Activated naive CD4-positive, alpha-beta T cell treated with anti-CD3 and anti-CD28 coated beads, Interleukin-2, amount 10 ng/mL, durations not matched to agents 7 days and 5 days (primary cell): ENCODE results near the gene SPPL2B.

Source experiments
- CTCF ChIA-PET: fragments of 350-600 bp; sonication (Branson Sonifier 250); formaldehyde crosslinking; loops from one replicate; lab custom pipeline; 2021; ENCODE audit warnings: antibody characterized with exemption; lab: Charles Lee
- DNase-seq: peaks from one replicate; pipeline ENCODE4 v3.0.0-alpha.2; 2020
- H3K27ac Mint-ChIP-seq: one replicate; pipeline ENCODE4 v1.8.0; 2021; ENCODE audit warnings: mild to moderate bottlenecking, moderate library complexity, mixed read lengths
- H3K27me3 Mint-ChIP-seq: one replicate; pipeline ENCODE4 v1.8.0; 2021; ENCODE audit warnings: mild to moderate bottlenecking, mixed read lengths
- H3K36me3 Mint-ChIP-seq: one replicate; pipeline ENCODE4 v1.8.0; 2021; ENCODE audit warnings: mixed read lengths
- H3K4me1 Mint-ChIP-seq: one replicate; pipeline ENCODE4 v1.8.0; 2021; ENCODE audit warnings: mixed read lengths
- H3K4me3 Mint-ChIP-seq: one replicate; pipeline ENCODE4 v1.8.0; 2021; ENCODE audit warnings: mild to moderate bottlenecking, moderate library complexity, mixed read lengths
- H3K9me3 Mint-ChIP-seq: one replicate; pipeline ENCODE4 v1.8.0; 2021; ENCODE audit warnings: mixed read lengths

SPPL2B gene

DNA sequence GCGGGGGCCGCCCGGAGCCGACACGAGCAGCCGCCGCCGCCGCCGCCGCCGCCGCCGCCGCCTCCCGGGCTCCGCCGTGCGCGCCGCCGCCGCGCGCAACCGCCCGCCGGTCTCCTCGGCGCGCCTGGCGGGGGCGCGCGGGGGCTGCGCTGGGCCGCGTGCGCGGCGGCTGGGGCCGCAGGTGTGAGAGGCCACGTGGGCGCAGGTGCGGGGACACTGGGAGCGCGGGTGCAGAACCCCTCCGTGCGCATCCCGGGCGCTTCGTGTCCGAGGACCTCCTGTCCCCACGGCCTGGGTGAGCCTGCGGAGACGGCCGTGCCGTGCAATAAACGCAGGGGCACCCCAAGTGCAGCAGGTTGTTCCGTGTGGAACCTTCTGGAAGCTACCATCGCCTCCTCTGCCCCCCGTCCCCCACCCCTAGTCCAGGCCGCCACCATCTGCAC is 20.3 kb upstream of the SPPL2B start, which contains the start of gene LINGO3:
TSS of gene LINGO3 (minus strand) at position 41 of the 443 bp plus-strand sequence. CDS start 16,378 bp downstream, outside the sequence.
- Mint-ChIP-seq H3K27ac (no peak within 1 kb of the TSS), H3K9me3 (no peaks in the 10 kb centered on the region), H3K4me1 (peaks cover 3% of the 10 kb centered on the region), H3K4me3 (no peak within 1 kb of the TSS), H3K27me3 (peaks cover 97% of the 10 kb centered on the region), H3K36me3 (no peaks in the 10 kb centered on the region)
- CTCF ChIA-PET = no interaction called here
- DNase-seq = no peak

- peaks cover 94% of the 10 kb centered on the region for H3K27me3 Mint-ChIP-seq
- no peaks in the 10 kb centered on the region for H3K36me3 Mint-ChIP-seq
- no peak for DNase-seq
- H3K9me3 Mint-ChIP-seq = peaks cover 4% of the 10 kb centered on the region
- CTCF ChIA-PET = no interaction called here
- H3K27ac Mint-ChIP-seq = no peak overlapping the region
- H3K4me3 Mint-ChIP-seq = no peak overlapping the region
- peaks cover 3% of the 10 kb centered on the region for H3K4me1 Mint-ChIP-seq
Observed at GRCh38 chr19:2309734-2310362, 18.6 kb upstream of the SPPL2B start.

DNA sequence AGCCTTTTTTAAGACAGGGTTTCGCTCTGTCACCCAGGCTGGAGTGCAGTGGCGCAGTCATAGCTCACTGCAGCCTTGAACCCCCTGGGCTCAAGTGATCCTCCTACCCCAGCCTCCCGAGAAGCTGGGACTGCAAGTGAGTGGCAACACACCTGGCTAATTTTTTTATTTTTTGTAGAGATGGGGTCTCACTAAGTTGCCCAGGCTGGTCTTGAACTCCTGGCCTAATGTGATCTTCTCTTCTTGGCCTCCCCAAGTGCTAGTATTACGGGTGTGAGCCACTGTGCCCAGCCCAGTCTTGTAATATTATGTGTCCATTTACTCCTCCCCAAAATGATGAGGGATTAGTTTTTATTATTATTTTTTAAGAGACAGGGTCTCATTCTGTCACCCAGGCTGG is 17.4 kb upstream of the SPPL2B start:
- DNase-seq = no peak
- H3K4me1 Mint-ChIP-seq = peaks cover 4% of the 10 kb centered on the region
- H3K27ac Mint-ChIP-seq = no peak overlapping the region
- H3K27me3 Mint-ChIP-seq = peaks cover 94% of the 10 kb centered on the region
- H3K36me3 Mint-ChIP-seq = no peaks in the 10 kb centered on the region
- CTCF ChIA-PET = no interaction called here
- H3K4me3 Mint-ChIP-seq = no peak overlapping the region
- H3K9me3 Mint-ChIP-seq = peaks cover 13% of the 10 kb centered on the region

DNA sequence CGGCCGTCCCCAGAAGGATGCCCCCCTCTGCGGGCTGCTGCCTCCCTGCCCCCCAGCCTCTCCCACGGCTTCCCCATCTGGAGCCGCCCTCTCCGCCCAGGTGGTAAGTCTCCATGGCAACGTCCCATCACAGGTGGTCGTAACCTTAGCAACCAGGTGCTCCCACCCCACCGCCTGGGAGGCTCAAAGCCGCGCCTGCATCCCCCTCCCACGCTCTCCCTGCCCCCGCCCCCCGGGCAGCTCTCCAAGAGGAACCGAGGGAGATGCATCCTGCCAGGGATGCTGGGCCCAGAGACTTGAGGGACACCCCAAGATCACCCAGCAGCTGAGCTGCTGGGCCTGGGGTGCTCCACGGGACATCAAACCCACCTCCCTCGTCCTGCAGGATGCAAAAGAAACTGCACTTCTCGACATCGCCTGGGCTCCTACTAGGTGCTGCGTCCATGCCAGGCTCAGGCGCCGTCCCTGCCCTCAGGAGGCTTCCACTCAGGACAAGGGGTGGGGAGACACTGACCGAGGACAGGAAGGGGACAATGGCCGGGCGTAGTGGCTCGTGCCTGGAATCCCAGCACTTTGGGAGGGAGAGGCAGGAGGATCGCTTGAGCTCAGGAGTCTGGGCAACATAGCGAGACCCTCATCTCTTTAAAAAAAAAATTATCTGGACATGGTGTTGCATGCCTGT is 15.5 kb upstream of the SPPL2B start:
- no peak overlapping the region for H3K27ac Mint-ChIP-seq
- CTCF ChIA-PET = interaction anchor here (0.6 kb wide), 1 partner anchor 16 kb away, joined by 5 read pairs; no protein-coding TSS in a partner anchor
- H3K9me3 Mint-ChIP-seq = peaks cover 13% of the 10 kb centered on the region
- DNase-seq = no peak
- peaks cover 88% of the 10 kb centered on the region for H3K27me3 Mint-ChIP-seq
- H3K4me3 Mint-ChIP-seq = no peak overlapping the region
- peaks cover 4% of the 10 kb centered on the region for H3K4me1 Mint-ChIP-seq
- H3K36me3 Mint-ChIP-seq = no peaks in the 10 kb centered on the region

DNA sequence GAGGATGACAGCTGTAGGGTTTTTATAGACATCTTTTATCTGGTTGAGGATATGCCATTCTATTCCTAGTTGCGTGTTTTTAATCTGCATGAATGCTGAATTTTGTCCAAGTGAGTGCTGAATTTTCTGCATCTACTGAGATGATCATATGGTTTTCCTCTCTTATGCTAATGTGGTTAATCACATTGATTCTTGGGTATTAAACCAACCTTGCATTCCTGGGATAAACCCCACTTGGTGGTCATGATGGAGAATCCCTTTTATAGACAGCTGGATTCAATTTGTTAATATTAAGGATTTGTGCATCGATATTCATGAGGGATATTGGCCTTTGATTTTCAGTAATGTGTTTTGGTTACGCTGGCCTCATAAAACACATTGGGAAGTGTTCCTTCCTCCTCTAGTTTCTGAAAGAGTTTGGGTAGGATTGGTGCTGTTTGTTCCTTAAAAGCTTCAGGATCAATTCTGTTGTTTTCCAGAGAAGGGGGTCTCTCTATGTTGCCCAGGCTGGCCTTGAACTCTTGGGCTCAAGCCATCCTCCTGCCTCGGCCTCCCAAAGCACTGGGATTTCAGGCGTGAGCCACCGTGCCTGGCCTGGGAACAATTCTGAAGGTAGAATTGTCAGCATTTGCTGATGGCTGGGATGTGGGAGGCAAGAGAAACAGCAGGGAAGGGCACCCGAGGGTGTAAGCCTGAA is 13.2 kb upstream of the SPPL2B start:
- no peak overlapping the region for H3K27ac Mint-ChIP-seq
- CTCF ChIA-PET = interaction anchor here (0.7 to 1.6 kb wide), 3 partner anchors 41 to 80 kb away, joined by 3 to 6 read pairs (median 3); partner anchors contain the start of gene PLEKHJ1
- no peak for DNase-seq

GRCh38 chr19:2315818-2316353 is 12.6 kb upstream of the SPPL2B start:
- Mint-ChIP-seq H3K9me3 (peaks cover 13% of the 10 kb centered on the region), H3K36me3 (no peaks in the 10 kb centered on the region), H3K4me1 (peaks cover 2% of the 10 kb centered on the region), H3K27ac (no peak overlapping the region), H3K4me3 (no peak overlapping the region), H3K27me3 (peaks cover 59% of the 10 kb centered on the region)
- DNase-seq = peak; percentile 43
- CTCF ChIA-PET = interaction anchor here (0.7 to 1.6 kb wide), 5 partner anchors 29 to 81 kb away, joined by 3 to 6 read pairs (median 3); partner anchors contain the start of gene PLEKHJ1

More for the DNA sequence above, 13.2 kb upstream of the SPPL2B start:
- Mint-ChIP-seq H3K4me1 (peaks cover 2% of the 10 kb centered on the region), H3K9me3 (peaks cover 13% of the 10 kb centered on the region), H3K36me3 (no peaks in the 10 kb centered on the region), H3K27me3 (peaks cover 66% of the 10 kb centered on the region), H3K4me3 (no peak overlapping the region)

DNA sequence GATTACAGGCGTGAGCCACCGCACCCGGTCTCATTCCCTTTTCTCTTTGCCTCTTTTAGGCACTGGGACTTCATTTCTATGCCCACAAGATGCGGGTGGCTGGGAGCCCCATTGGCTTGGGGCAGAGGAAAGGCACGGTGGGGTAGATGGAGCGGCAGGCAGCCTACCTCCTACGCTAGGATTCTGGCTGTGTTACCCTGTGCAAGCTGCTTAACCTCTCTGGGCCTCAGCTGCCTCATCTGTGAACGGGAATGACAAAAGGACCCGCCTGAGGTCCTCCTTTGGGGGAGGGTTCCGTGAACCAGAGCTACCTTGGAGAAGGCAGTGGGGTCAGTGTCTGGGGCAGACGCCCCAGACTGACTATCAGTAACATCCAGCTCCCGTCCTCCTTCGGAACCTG is 11.2 kb upstream of the SPPL2B start:
- no peak overlapping the region for H3K4me3 Mint-ChIP-seq
- no peaks in the 10 kb centered on the region for H3K36me3 Mint-ChIP-seq
- H3K27ac Mint-ChIP-seq = no peak overlapping the region
- CTCF ChIA-PET = no interaction called here
- peaks cover 13% of the 10 kb centered on the region for H3K9me3 Mint-ChIP-seq
- no peak for DNase-seq
- peaks cover 47% of the 10 kb centered on the region for H3K27me3 Mint-ChIP-seq
- H3K4me1 Mint-ChIP-seq = peaks cover 2% of the 10 kb centered on the region

- H3K27me3 Mint-ChIP-seq = peaks cover 43% of the 10 kb centered on the region
- no peaks in the 10 kb centered on the region for H3K36me3 Mint-ChIP-seq
- H3K27ac Mint-ChIP-seq = no peak overlapping the region
- peaks cover 2% of the 10 kb centered on the region for H3K4me1 Mint-ChIP-seq
- CTCF ChIA-PET = no interaction called here
- peaks cover 13% of the 10 kb centered on the region for H3K9me3 Mint-ChIP-seq
- no peak for DNase-seq
- H3K4me3 Mint-ChIP-seq = no peak overlapping the region
Observed at GRCh38 chr19:2317756-2318155, 10.7 kb upstream of the SPPL2B start.

DNA sequence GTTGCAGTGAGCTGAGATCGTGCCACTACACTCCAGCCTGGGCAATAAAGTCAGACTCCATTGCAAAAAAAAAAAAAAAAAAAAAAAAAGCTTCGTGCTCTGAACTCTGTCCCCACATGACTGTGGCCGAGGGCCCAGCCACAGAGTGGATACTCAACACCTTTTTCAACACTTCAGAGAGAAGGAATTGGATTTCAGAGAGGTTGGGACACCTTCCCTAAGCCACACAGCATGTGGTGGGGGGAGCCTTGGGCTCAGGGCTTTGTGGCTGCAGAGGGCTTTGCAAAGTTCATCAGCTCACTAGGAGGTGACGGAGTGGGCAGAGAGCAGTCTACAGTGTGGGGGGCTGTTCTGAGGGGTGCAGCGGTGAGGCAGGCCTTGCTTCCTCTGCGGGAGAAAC is 9.6 kb upstream of the SPPL2B start:
- Mint-ChIP-seq H3K27ac (no peak overlapping the region), H3K27me3 (peaks cover 31% of the 10 kb centered on the region), H3K4me1 (peaks cover 2% of the 10 kb centered on the region), H3K36me3 (peaks cover 2% of the 10 kb centered on the region), H3K9me3 (peaks cover 12% of the 10 kb centered on the region), H3K4me3 (no peak overlapping the region)
- no peak for DNase-seq
- CTCF ChIA-PET = no interaction called here

GRCh38 chr19:2319551-2319950 is 8.9 kb upstream of the SPPL2B start:
- H3K27me3 Mint-ChIP-seq = peaks cover 27% of the 10 kb centered on the region
- H3K36me3 Mint-ChIP-seq = peaks cover 7% of the 10 kb centered on the region
- CTCF ChIA-PET = no interaction called here
- H3K4me3 Mint-ChIP-seq = no peak overlapping the region
- H3K27ac Mint-ChIP-seq = no peak overlapping the region
- no peak for DNase-seq
- peaks cover 4% of the 10 kb centered on the region for H3K4me1 Mint-ChIP-seq
- peaks cover 12% of the 10 kb centered on the region for H3K9me3 Mint-ChIP-seq

DNA sequence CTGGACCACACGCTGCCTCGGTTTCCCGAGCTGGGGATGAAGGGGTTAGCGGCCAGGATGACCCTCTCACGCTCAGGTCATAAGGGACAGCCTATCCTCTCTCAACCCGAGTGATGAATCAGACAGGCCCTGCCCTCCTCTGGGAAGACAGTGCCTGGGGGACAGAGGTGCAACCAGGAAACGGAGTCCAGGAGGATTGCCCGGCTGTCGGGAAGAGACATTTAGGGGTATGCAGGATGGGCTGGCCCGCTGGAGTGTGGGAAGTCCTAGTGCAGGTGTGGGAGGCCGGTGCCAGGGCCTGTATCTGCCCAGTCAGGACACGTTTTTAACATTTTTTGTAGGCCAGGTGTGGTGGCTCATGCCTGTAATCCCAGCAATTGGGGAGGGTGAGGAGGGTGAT is 8.4 kb upstream of the SPPL2B start:
- Mint-ChIP-seq H3K27ac (no peak overlapping the region), H3K36me3 (peaks cover 9% of the 10 kb centered on the region), H3K4me1 (peaks cover 5% of the 10 kb centered on the region), H3K4me3 (no peak overlapping the region), H3K9me3 (peaks cover 8% of the 10 kb centered on the region), H3K27me3 (peaks cover 22% of the 10 kb centered on the region)
- DNase-seq = no peak
- CTCF ChIA-PET = no interaction called here

GRCh38 chr19:2320939-2321338 is 7.5 kb upstream of the SPPL2B start:
- CTCF ChIA-PET = no interaction called here
- peaks cover 17% of the 10 kb centered on the region for H3K36me3 Mint-ChIP-seq
- H3K4me3 Mint-ChIP-seq = no peak overlapping the region
- no peak overlapping the region for H3K27ac Mint-ChIP-seq
- no peak for DNase-seq
- H3K27me3 Mint-ChIP-seq = peaks cover 14% of the 10 kb centered on the region
- no peaks in the 10 kb centered on the region for H3K9me3 Mint-ChIP-seq
- H3K4me1 Mint-ChIP-seq = peaks cover 13% of the 10 kb centered on the region

DNA sequence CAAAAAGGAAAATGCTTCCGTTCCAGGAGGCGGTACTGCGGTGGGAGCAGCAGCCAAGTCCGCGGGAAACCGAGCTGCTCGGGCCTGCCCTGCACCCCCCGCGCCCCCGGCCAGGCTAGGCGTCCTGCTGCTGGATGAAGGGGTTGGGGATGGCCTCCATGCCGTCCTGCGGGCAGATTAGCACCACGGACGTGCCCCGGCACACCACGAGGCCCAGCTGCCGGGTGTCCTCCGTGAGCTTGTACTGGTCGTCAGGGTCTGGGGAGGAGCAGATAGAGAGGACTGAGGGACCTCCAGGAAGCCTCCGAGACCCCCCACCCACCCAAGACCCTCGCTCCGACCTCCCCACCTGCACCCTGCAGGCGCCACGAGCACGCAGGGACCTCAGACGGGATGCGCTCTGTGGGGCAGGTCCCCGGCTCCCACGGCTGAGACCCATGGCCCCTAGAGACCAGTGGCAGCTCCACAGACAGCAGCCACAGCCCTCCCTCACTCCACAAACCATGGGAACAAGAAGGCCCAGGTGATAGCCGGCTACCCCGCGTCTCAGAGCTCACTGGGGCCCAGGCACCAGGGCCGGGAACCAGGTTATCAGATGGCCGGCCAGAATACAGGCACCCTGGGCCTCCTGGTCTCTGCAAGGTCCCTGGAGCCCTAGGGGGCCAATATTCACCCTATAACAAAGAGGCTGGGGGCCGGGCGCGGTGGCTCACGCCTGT is 6.8 kb upstream of the SPPL2B start:
- no peaks in the 10 kb centered on the region for H3K9me3 Mint-ChIP-seq
- H3K27ac Mint-ChIP-seq = no peak overlapping the region
- H3K4me1 Mint-ChIP-seq = peaks cover 21% of the 10 kb centered on the region
- CTCF ChIA-PET = no interaction called here
- DNase-seq = no peak
- H3K4me3 Mint-ChIP-seq = no peak overlapping the region
- peaks cover 8% of the 10 kb centered on the region for H3K27me3 Mint-ChIP-seq
- H3K36me3 Mint-ChIP-seq = peaks cover 21% of the 10 kb centered on the region

GRCh38 chr19:2323707-2324106 is 4.8 kb upstream of the SPPL2B start:
- Mint-ChIP-seq H3K4me3 (no peak overlapping the region), H3K27me3 (no peaks in the 10 kb centered on the region), H3K4me1 (peaks cover 34% of the 10 kb centered on the region), H3K9me3 (no peaks in the 10 kb centered on the region), H3K36me3 (peaks cover 31% of the 10 kb centered on the region), H3K27ac (no peak overlapping the region)
- DNase-seq = no peak
- CTCF ChIA-PET = no interaction called here
